Omental fat pad (tissue), 4 donors: ENCODE measurements around the gene PITPNC1. TPM values are rescaled to one million over a fixed set of nuclear protein-coding genes. Genes with fewer than 3 reads are reported as not detected.

Experiments
- ATAC-seq: fragments of 150-250 bp; one replicate; pipeline ENCODE4 v1.9.1; 2016; ENCODE audit warnings: mild to moderate bottlenecking, moderate library complexity; ENCODE audit not compliant: low FRiP score
- DNase-seq: peaks from one replicate; pipeline ENCODE4 v3.0.0-alpha.2; 2019; ENCODE audit warnings: low spot score
- CTCF ChIP-seq, 3 donors: fragments of 450-650 bp; IDR thresholded peaks; one replicate each; pipeline ENCODE4 v1.5.1; 2016 to 2017; ENCODE audit warnings: antibody characterized with exemption in 3 of 3, mild to moderate bottlenecking in 3 of 3, moderate library complexity in 2 of 3
- total RNA-seq, 4 donors: library from RNA; depleted of rRNA; stranded (reverse); fragments of >200 nt; gene quantifications; one replicate each; pipeline ENCODE4 v1.1.0, GENCODE V29; 2016

Gene PITPNC1
- total RNA-seq, 4 donors from 2014 or later: 22.6 to 53.4 (median 35.0) TPM

- no peak for ATAC-seq
- TF ChIP-seq CTCF (IDR thresholded peaks at IDR 0.05): no peak
- no peak for DNase-seq
Observed at GRCh38 chr17:67711916-67712315, 334.8 kb downstream of the PITPNC1 start.

GRCh38 chr17:67712375-67712774, 335.3 kb downstream of the PITPNC1 start:
- no peak for ATAC-seq
- no peak for TF ChIP-seq CTCF (IDR thresholded peaks at IDR 0.05)

GRCh38 chr17:67713169-67713568, 336.1 kb downstream of the PITPNC1 start:
- ATAC-seq (no peak), DNase-seq (no peak)
- TF ChIP-seq CTCF (IDR thresholded peaks at IDR 0.05): no peak

More at GRCh38 chr17:67712375-67712774, 335.3 kb downstream of the PITPNC1 start:
- no peak for DNase-seq

- ATAC-seq: no peak
Observed at GRCh38 chr17:67716405-67716798, 339.3 kb downstream of the PITPNC1 start.

GRCh38 chr17:67717192-67717623, 340.1 kb downstream of the PITPNC1 start:
- ATAC-seq (no peak), DNase-seq (no peak)
- no peak for TF ChIP-seq CTCF (IDR thresholded peaks at IDR 0.05)

More at GRCh38 chr17:67716405-67716798, 339.3 kb downstream of the PITPNC1 start:
- no peak for DNase-seq
- no peak for TF ChIP-seq CTCF (IDR thresholded peaks at IDR 0.05)

GRCh38 chr17:67717624-67718324, 340.7 kb downstream of the PITPNC1 start, which contains the start of gene NOL11:
Gene NOL11, plus strand, starts transcription at chr17:67717936. Its CDS starts 12 bp downstream, at chr17:67717948.
- DNase-seq: peak; percentile 98
- peak in 2 of 3 donors; percentile 26 to 57 for TF ChIP-seq CTCF (IDR thresholded peaks at IDR 0.05)
- ATAC-seq: peak; percentile 98
